Inflammatory macrophage treated with lipopolysaccharide for 4 hours (primary cell): ENCODE data around the gene FAH.

ENCODE experiments used
- DNase-seq: peaks from one replicate; pipeline ENCODE4 v3.0.0-alpha.2; 2020

Gene FAH

GRCh38 chr15:80202016-80202315 lies 49.2 kb downstream of the FAH start:
- DNase-seq, result no peak

DNA sequence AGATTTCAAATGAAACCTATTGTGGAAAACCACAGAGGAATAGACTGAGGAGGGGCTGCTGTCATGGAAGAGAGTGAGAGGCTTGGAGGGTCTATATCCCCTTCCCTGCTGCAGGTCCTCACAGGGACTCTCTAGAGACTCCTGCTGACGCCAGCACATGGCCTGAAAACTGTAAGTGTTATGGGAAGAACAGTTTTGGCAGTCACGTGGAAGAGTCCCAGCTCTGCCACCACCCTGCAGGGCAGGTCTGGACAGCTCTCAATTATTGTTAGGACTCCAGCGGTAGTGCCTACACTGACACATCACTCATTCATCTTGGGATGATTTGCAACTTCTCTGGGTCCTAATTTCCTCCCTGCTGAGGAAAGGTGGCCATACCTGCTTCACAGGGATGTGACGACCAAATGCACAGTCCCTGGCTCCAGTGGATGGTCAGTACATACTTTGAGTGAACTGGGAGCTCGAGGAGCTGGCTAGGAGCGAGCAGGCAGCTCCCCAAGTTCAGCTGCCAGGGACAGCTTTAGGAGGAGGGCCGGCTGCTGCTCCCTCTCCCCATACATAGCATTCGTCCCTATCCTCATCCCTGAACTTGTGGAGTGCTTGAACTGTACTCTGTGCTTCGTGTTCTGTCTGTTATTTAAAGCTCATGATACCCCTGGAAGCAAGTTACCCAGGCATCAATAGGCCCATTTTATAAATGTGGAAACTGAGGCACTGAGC lies 50.0 kb downstream of the FAH start:
- DNase-seq, result no peak

DNA sequence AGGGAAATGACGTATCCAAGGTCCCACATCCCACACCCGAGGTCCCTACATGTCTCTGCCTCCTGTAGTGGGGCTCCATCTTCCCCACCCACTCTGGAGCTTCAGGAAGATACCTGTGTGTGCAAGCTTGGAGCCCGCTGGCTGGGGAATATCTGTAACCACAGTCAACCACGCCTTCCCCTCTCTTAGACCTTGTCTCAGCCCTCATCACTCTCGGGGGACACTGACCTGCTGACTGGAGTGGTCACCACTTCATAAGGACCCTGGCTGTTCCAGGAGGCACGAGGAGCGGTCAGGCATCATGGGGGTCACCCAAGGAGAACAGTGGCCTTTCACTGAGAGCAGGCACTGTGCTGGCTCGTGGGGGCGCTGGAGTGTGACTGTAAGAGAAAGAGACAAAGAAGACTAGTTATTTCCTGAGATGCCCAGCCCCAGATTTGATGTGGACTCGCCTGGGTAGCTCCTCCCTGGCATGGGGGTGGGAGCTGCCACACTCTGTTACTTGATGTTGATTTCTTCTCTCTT lies 50.6 kb downstream of the FAH start:
- DNase-seq, result no peak

- DNase-seq, result no peak
Observed at GRCh38 chr15:80204231-80204630, 51.4 kb downstream of the FAH start.

- no peak for DNase-seq
Observed at GRCh38 chr15:80207887-80208286, 55.1 kb downstream of the FAH start.

DNA sequence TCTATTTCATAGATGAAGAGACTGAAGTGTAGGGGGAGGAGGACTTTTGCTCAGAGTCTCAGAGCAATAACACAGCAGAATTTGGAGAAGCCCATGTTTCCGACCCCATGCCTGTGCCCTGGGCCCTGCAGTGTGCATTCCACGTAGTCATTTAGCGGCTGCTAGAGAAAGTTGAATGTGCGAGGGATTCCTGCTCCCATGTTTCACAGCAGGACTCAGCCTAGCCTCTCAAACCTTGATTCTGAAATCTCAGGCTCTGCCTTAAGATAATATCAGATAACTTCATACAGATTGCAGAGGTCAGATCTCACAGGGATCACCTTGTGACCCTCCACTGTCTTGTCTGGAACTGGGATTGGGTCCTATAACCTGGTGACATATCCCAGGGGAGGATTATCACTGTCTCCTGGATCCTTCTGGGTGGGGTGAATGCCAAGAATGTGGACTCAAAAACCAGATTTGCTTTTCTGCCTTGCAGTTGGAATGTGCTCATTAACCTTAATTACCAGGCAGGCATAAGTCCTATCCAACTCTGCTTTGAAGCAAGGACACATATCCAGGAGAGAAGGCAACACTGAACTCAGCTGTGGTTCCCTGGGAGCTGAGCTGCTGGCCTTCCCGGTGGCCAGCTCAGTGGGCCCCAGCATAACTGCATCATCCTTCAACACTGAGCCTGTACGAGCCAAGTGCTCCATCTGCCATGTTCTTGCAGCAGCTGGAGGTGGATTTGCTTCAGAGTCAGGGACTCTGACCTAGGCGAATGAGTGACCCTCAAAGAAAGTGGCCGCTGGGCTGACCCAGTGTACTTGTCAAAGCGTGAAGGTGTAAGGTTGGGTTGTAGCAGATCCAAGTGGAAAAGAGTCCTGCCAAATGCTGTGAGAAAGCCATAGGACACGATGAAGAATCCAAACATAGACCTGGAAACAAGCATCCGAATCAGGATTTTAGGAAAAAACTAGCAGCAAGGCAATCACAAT lies 56.2 kb downstream of the FAH start:
- DNase-seq, result no peak

- DNase-seq, result peak; percentile 41
Observed at GRCh38 chr15:80210611-80211573, 58.1 kb downstream of the FAH start.

DNA sequence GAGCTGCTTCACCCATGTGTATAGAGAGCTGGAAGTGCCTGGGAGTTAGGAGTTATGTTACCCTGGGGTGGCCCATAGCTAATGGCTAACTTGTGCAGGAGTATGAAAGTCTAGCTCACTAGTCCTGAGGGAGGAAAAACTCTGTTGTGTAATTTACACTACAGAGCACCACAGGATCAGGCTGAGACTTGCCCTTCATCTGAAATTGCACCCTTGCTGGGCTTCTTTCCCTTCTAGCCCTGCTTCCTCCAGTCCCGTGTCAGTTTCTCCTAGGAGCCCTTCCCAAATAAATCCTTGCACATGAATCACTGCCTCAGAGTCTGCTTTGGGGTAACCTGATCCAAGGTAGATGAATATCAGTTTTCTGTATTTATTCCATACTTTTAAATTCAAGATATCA lies 59.2 kb downstream of the FAH start:
- DNase-seq, result no peak

DNA sequence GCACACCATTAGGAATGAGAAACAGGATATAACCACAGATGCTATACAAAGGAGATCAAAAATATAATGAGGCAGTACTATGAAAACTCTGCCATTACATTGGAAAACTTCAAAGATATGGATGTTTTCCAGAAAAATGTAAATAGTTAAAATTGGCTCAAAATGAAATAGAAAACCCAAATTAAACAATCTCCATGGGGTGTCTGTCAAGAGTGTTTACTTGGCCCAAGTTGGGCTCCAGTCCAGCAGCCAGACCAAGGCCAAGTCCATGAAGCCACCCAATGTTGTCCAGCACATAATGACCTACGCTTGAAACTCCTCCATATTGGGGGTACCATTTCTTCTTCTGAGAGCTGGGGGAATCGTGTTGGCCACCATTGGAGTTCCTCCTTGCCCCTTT lies 62.1 kb downstream of the FAH start:
- no peak for DNase-seq

DNA sequence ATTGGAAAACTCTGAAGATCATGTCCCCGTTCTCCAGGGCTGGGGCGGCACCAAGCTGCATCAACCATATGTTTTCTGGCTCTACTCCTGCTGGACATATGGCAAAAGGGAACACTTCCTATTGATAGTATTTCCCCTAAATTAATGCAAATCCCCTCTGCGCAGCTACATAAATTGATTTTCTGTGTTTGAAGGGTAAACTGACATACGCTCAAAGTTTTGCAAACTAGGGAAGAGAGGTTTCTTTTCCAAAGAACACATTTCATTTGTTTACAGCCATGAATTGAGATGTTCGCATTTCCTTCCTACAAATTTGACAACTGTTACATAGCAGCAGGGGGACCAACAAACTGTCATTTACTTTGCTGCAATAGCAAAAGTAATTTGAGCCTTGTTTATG lies 63.3 kb downstream of the FAH start:
- DNase-seq, result no peak

GRCh38 chr15:80216911-80217310 lies 64.1 kb downstream of the FAH start:
- DNase-seq, result no peak

GRCh38 chr15:80217327-80217900 lies 64.6 kb downstream of the FAH start:
- no peak for DNase-seq

DNA sequence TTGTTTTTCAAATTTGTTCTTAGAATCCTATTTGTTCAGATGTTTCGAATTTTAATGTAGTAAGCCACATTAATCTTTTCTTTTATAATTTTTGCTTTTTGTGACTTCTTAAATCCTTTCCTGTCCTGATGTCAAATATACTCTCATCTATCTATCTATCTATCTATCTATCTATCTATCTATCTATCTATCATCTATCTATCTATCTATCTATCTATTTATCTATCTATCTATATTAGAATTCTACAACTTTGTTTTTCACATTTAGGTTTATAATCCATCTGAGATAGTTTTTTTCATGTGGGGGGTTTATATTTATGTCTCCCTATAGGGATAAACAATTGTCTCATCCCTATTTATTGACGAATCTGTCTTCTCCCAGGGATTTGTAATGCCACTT lies 67.2 kb downstream of the FAH start:
- no peak for DNase-seq

DNA sequence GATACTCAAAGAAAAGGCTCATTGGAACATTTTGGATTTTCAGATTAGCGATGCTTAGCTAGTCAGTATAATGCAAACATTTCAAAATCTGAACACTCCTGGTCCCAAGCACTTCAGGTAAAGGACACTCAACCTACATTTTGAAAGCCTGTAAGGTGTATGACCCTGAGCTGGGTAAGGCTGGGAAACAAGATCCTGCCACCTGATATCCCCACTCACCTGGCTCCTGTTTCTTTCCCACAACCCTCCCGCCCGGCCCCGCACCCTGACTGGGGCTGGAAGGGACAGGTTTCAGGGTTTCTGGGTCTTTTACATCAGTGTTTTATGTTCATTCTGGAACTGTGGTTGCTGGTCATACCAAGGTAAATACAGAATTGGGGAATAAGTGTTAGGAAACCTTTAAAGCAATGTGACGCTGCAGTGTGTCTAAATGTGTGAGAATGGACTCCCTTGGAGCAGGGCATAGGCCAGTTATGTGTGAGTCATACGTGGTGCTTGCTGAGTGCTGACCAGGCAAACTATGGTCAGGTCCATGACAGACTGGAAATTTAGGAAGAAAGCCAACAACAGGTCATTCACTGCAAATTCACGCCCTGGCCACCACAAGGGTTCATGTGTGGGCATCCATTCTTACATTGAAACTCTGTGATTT lies 76.3 kb downstream of the FAH start:
- DNase-seq, result no peak

DNA sequence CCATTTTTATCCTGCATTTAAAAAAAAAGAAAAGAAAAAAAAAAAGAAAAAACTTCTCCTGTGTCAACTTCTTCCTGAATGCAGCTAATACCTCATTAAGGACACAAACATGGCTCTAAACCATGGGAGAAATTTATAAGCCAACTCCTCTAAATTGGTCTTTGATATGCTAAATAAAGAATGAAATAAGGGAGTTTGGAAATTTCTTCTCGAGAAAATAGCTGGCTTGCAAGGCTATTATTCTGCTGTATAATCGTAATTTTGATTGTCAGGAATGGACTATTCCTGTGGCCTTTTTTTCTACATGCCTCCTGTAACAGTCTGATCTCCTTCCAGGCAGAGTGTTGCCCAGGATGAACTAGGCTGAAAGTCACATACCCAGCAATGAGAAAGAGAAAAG lies 78.6 kb downstream of the FAH start:
- DNase-seq, result no peak

DNA sequence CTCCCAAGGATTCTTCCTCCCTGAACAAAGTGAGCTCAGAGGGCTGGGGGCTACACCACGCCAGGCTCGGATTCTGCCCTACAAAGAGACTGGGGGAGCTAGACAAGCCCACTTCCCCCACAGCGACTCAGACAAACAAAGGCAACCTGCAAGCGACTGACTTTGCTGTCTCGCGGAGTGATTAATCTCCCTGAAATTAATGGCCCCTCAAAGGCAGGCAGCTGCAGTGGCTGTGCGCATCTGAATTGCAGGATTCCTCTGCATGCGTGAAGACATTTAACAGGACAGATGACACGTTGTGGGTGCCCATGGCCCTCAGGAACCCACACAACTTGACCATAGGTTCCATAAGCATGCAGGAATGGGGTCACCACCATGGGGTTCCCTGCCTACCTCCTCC lies 80.8 kb downstream of the FAH start:
- no peak for DNase-seq

DNA sequence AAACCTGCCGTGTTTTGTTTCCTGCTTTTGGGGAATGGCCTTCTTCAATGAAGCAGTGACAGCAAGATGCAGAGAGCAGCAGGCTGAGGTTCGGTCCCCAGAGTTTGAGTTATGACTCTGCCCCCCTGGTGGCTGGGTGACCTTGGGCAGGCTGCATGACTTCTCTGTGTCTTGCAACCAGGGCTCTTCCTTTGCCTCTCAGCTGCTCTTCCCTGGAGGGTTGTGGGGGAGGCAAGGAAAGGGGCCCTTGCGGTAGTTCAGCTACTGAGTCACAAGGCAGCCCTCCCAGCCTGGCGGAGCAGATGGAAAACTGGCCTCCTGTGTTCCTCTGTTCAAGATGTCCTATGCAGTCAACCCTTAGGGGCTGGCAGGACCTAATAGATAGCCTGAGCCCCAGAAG lies 82.1 kb downstream of the FAH start:
- peak; percentile 36 for DNase-seq
